ENCODE measurements around the gene AMZ1.

- no peak for TF ChIP-seq POLR2A (IDR thresholded peaks at IDR 0.05)
- TF ChIP-seq, protein P1, sequence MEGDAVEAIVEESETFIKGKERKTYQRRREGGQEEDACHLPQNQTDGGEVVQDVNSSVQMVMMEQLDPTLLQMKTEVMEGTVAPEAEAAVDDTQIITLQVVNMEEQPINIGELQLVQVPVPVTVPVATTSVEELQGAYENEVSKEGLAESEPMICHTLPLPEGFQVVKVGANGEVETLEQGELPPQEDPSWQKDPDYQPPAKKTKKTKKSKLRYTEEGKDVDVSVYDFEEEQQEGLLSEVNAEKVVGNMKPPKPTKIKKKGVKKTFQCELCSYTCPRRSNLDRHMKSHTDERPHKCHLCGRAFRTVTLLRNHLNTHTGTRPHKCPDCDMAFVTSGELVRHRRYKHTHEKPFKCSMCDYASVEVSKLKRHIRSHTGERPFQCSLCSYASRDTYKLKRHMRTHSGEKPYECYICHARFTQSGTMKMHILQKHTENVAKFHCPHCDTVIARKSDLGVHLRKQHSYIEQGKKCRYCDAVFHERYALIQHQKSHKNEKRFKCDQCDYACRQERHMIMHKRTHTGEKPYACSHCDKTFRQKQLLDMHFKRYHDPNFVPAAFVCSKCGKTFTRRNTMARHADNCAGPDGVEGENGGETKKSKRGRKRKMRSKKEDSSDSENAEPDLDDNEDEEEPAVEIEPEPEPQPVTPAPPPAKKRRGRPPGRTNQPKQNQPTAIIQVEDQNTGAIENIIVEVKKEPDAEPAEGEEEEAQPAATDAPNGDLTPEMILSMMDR (IDR thresholded peaks at IDR 0.05) = no peak
Observed at GRCh38 chr7:2657208-2657607, 30.8 kb upstream of the AMZ1 start.

All from body of pancreas (tissue), 4 donors.